Neural cell (in vitro differentiated cells): Measurements from ENCODE around the gene FANCC.

ENCODE experiments used
- POLR2AphosphoS5 ChIP-seq: IDR thresholded peaks from 2 replicates; pipeline ENCODE4 v1.6.1; 2012
- SMC3 ChIP-seq: fragments of 450-650 bp; conservative IDR thresholded peaks from 2 replicates; pipeline ENCODE4 v1.6.1; 2014; ENCODE audit warnings: antibody characterized with exemption, mild to moderate bottlenecking, moderate library complexity; ENCODE audit not compliant: poor library complexity
- TAF1 ChIP-seq: IDR thresholded peaks from 2 replicates; pipeline ENCODE4 v1.6.1; 2012; ENCODE audit warnings: low read depth
- TF ChIP-seq, protein P1 (sequence below): IDR thresholded peaks from 2 replicates; pipeline ENCODE4 v1.6.1; 2012; ENCODE audit warnings: borderline replicate concordance
- TF ChIP-seq, protein P2 (sequence below): fragments of 450-650 bp; IDR thresholded peaks from 2 replicates; pipeline ENCODE4 v1.5.1; 2014; ENCODE audit warnings: antibody characterized with exemption, mild to moderate bottlenecking, moderate library complexity; ENCODE audit not compliant: poor library complexity, severe bottlenecking

DNA sequence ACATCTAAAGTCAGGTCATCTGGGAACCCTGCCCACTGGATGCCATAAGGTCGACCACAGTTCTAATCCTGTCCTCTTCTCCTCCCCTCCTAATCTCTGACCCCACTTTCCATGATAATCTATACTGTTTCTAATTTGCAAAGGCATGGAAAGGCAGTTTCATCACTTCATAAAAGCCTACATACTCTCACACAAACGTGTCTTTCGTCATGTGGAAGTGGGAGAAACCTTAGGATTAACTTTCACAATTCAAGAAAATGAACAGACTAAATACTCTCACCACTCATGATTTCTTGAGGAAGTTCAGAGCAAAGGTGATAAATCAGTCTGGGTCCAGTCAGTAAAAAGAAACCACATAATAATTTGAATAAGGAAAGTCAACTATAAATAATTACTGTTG lies 5.5 kb downstream of the FANCC start:
- TF ChIP-seq, protein P1, sequence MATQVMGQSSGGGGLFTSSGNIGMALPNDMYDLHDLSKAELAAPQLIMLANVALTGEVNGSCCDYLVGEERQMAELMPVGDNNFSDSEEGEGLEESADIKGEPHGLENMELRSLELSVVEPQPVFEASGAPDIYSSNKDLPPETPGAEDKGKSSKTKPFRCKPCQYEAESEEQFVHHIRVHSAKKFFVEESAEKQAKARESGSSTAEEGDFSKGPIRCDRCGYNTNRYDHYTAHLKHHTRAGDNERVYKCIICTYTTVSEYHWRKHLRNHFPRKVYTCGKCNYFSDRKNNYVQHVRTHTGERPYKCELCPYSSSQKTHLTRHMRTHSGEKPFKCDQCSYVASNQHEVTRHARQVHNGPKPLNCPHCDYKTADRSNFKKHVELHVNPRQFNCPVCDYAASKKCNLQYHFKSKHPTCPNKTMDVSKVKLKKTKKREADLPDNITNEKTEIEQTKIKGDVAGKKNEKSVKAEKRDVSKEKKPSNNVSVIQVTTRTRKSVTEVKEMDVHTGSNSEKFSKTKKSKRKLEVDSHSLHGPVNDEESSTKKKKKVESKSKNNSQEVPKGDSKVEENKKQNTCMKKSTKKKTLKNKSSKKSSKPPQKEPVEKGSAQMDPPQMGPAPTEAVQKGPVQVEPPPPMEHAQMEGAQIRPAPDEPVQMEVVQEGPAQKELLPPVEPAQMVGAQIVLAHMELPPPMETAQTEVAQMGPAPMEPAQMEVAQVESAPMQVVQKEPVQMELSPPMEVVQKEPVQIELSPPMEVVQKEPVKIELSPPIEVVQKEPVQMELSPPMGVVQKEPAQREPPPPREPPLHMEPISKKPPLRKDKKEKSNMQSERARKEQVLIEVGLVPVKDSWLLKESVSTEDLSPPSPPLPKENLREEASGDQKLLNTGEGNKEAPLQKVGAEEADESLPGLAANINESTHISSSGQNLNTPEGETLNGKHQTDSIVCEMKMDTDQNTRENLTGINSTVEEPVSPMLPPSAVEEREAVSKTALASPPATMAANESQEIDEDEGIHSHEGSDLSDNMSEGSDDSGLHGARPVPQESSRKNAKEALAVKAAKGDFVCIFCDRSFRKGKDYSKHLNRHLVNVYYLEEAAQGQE = no peak
- TF ChIP-seq, protein P2, sequence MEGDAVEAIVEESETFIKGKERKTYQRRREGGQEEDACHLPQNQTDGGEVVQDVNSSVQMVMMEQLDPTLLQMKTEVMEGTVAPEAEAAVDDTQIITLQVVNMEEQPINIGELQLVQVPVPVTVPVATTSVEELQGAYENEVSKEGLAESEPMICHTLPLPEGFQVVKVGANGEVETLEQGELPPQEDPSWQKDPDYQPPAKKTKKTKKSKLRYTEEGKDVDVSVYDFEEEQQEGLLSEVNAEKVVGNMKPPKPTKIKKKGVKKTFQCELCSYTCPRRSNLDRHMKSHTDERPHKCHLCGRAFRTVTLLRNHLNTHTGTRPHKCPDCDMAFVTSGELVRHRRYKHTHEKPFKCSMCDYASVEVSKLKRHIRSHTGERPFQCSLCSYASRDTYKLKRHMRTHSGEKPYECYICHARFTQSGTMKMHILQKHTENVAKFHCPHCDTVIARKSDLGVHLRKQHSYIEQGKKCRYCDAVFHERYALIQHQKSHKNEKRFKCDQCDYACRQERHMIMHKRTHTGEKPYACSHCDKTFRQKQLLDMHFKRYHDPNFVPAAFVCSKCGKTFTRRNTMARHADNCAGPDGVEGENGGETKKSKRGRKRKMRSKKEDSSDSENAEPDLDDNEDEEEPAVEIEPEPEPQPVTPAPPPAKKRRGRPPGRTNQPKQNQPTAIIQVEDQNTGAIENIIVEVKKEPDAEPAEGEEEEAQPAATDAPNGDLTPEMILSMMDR = no peak
- TF ChIP-seq POLR2AphosphoS5 (no peak), SMC3 (no peak), TAF1 (no peak)
